H9 (cell line): ENCODE data around the gene ANKRD34B. TPM values are rescaled to one million over a fixed set of nuclear protein-coding genes. Genes with fewer than 3 reads are reported as not detected.

ENCODE experiments used
- DNase-seq: peaks from one replicate; pipeline ENCODE4 v3.0.0-alpha.2; 2017
- H2AFZ ChIP-seq: one replicate; pipeline ENCODE4 v1.6.1; 2013; ENCODE audit warnings: mild to moderate bottlenecking, low read length, control low read depth, moderate library complexity
- H2AK5ac ChIP-seq: 2 replicates; pipeline ENCODE4 v1.6.1; 2013; ENCODE audit warnings: low read length, control low read depth, mixed read lengths; ENCODE audit not compliant: insufficient read length
- H2BK120ac ChIP-seq: one replicate; pipeline ENCODE4 v1.6.1; 2013; ENCODE audit warnings: low read depth, mild to moderate bottlenecking, low read length, control low read depth, inconsistent platforms; ENCODE audit not compliant: poor library complexity, severe bottlenecking
- H2BK12ac ChIP-seq: 2 replicates; pipeline ENCODE4 v1.6.1; 2013; ENCODE audit warnings: low read length, control low read depth, mixed read lengths, low read depth; ENCODE audit not compliant: insufficient read length
- H2BK15ac ChIP-seq: 2 replicates; pipeline ENCODE4 v1.6.1; 2013; ENCODE audit warnings: low read depth, low read length, control low read depth
- H2BK20ac ChIP-seq: one replicate; pipeline ENCODE4 v1.6.1; 2013; ENCODE audit warnings: low read depth, mild to moderate bottlenecking, low read length, control low read depth, inconsistent platforms; ENCODE audit not compliant: poor library complexity, severe bottlenecking
- H2BK5ac ChIP-seq: 2 replicates; pipeline ENCODE4 v1.6.1; 2013; ENCODE audit warnings: low read length, control low read depth, mixed read lengths; ENCODE audit not compliant: insufficient read length
- H3K14ac ChIP-seq: 2 replicates; pipeline ENCODE4 v1.6.1; 2013; ENCODE audit warnings: low read length, control low read depth; ENCODE audit not compliant: insufficient read depth
- H3K18ac ChIP-seq: 2 replicates; pipeline ENCODE4 v1.6.1; 2013; ENCODE audit warnings: low read depth, mild to moderate bottlenecking, mixed read lengths, low read length, control low read depth; ENCODE audit not compliant: insufficient read length
- H3K23ac ChIP-seq: 2 replicates; pipeline ENCODE4 v1.6.1; 2013; ENCODE audit warnings: low read length, control low read depth, mixed read lengths, low read depth; ENCODE audit not compliant: insufficient read length
- H3K23me2 ChIP-seq: 2 replicates; pipeline ENCODE4 v1.6.1; 2013; ENCODE audit warnings: low read depth, mild to moderate bottlenecking, mixed read lengths, low read length, control low read depth; ENCODE audit not compliant: insufficient read length, poor library complexity, severe bottlenecking
- H3K27ac ChIP-seq: 2 replicates; pipeline ENCODE4 v1.5.1; 2013; ENCODE audit warnings: low read length, control low read depth, mixed read lengths, low read depth; ENCODE audit not compliant: insufficient read length
- H3K27me3 ChIP-seq: 2 replicates; pipeline ENCODE4 v1.6.1; 2013; ENCODE audit warnings: low read length, control low read depth, inconsistent platforms; ENCODE audit not compliant: insufficient read depth
- H3K4ac ChIP-seq: 2 replicates; pipeline ENCODE4 v1.6.1; 2013; ENCODE audit warnings: low read depth, mild to moderate bottlenecking, control low read depth, inconsistent platforms, low read length, moderate library complexity
- H3K4me1 ChIP-seq: 2 replicates; pipeline ENCODE4 v1.6.1; 2013; ENCODE audit warnings: low read length, control low read depth, inconsistent platforms; ENCODE audit not compliant: insufficient read depth
- H3K4me2 ChIP-seq: 2 replicates; pipeline ENCODE4 v1.6.1; 2013; ENCODE audit warnings: low read length, control low read depth, mixed read lengths; ENCODE audit not compliant: insufficient read length, insufficient read depth
- H3K56ac ChIP-seq: 2 replicates; pipeline ENCODE4 v1.6.1; 2013; ENCODE audit warnings: low read depth, mild to moderate bottlenecking, mixed read lengths, low read length, control low read depth; ENCODE audit not compliant: insufficient read length
- H3K79me1 ChIP-seq: 2 replicates; pipeline ENCODE4 v1.6.1; 2013; ENCODE audit warnings: low read depth, mild to moderate bottlenecking, moderate library complexity, low read length, control low read depth, inconsistent platforms; ENCODE audit not compliant: insufficient read depth, poor library complexity, severe bottlenecking
- H3K79me2 ChIP-seq: 2 replicates; pipeline ENCODE4 v1.6.1; 2013; ENCODE audit warnings: low read length, control low read depth, inconsistent platforms; ENCODE audit not compliant: insufficient read depth
- H3K9ac ChIP-seq: 2 replicates; pipeline ENCODE4 v1.6.1; 2013; ENCODE audit warnings: low read length, control low read depth, mixed read lengths; ENCODE audit not compliant: insufficient read length; ENCODE audit errors: extremely low read depth
- H3K9me3 ChIP-seq: one replicate; pipeline ENCODE4 v1.6.1; 2013; ENCODE audit warnings: low read depth, low read length, inconsistent platforms; ENCODE audit not compliant: control insufficient read depth
- H3T11ph ChIP-seq: one replicate; pipeline ENCODE4 v1.6.1; 2013; ENCODE audit warnings: mild to moderate bottlenecking, low read length, control low read depth, inconsistent platforms
- H4K20me1 ChIP-seq: one replicate; pipeline ENCODE4 v1.6.1; 2013; ENCODE audit not compliant: control insufficient read depth, insufficient read length, insufficient read depth
- H4K5ac ChIP-seq: 2 replicates; pipeline ENCODE4 v1.6.1; 2013; ENCODE audit warnings: low read depth, mild to moderate bottlenecking, mixed read lengths, low read length, control low read depth; ENCODE audit not compliant: insufficient read length
- H4K8ac ChIP-seq: replicated peaks from 2 replicates; pipeline ENCODE4 v1.6.1; 2013; ENCODE audit warnings: low read length, control low read depth, mixed read lengths, low read depth; ENCODE audit not compliant: insufficient read length
- H4K91ac ChIP-seq: 2 replicates; pipeline ENCODE4 v1.6.1; 2013; ENCODE audit warnings: low read depth, mild to moderate bottlenecking, moderate library complexity, mixed read lengths, low read length, control low read depth; ENCODE audit not compliant: insufficient read length
- H3K27ac Mint-ChIP-seq, 3 experiments: 2 replicates in 2 of 3; 3 replicates in 1 of 3; pipeline ENCODE4 v1.8.0; 2020 to 2021; ENCODE audit warnings: mixed read lengths in 3 of 3, mild to moderate bottlenecking in 1 of 3, moderate library complexity in 1 of 3
- H3K27me3 Mint-ChIP-seq: 2 replicates; pipeline ENCODE4 v1.8.0; 2021; ENCODE audit warnings: low read depth, mild to moderate bottlenecking, moderate library complexity, mixed read lengths
- H3K36me3 Mint-ChIP-seq, 3 experiments: 2 replicates in 2 of 3; 3 replicates in 1 of 3; pipeline ENCODE4 v1.8.0; 2020 to 2021; ENCODE audit warnings: low read depth in 3 of 3, mixed read lengths in 3 of 3; ENCODE audit not compliant: insufficient read depth in 1 of 3
- H3K4me1 Mint-ChIP-seq, 2 experiments: 2 replicates each; pipeline ENCODE4 v1.8.0; 2020; ENCODE audit warnings: mixed read lengths in 2 of 2
- H3K4me3 Mint-ChIP-seq, 2 experiments: 2 replicates in 1 of 2; 3 replicates in 1 of 2; pipeline ENCODE4 v1.8.0; 2020 to 2021; ENCODE audit warnings: mild to moderate bottlenecking in 2 of 2, mixed read lengths in 2 of 2, moderate library complexity in 1 of 2
- H3K9me3 Mint-ChIP-seq, 2 experiments: 2 replicates in 1 of 2; 3 replicates in 1 of 2; pipeline ENCODE4 v1.8.0; 2020; ENCODE audit warnings: mild to moderate bottlenecking in 2 of 2, mixed read lengths in 2 of 2, moderate library complexity in 1 of 2
- CTCF ChIP-seq: fragments of 200-600 bp; sonication (generic); conservative IDR thresholded peaks from 3 replicates; pipeline ENCODE4 v1.8.0; 2021; ENCODE audit warnings: antibody characterized with exemption, mild to moderate bottlenecking
- WGBS: extraction: QIAGEN DNeasy Blood & Tissue Kit; methylation state at CpG from one replicate; pipeline ENCODE4 v1.1.7; 2013; ENCODE audit warnings: missing lambda C conversion rate, low lambda C conversion rate, mixed read lengths; ENCODE audit not compliant: insufficient read length; ENCODE audit errors: extremely low coverage; 5-methylcytosine and 5-hydroxymethylcytosine counted together
- total RNA-seq: library from RNA; stranded (reverse); gene quantifications from 2 replicates; pipeline ENCODE4 v1.2.1, GENCODE V29; 2021

ANKRD34B gene
- total RNA-seq, 1 experiment from 2014 or later = 0.72 TPM

- H3K9ac ChIP-seq = no peak overlapping the region
- H3K27me3 Mint-ChIP-seq = no peaks in the 10 kb centered on the region; the same call in 1 of the 2 replicates
- TF ChIP-seq CTCF = no peak
These were observed 29.4 kb downstream of the ANKRD34B start for GRCh38 chr5:80540691-80541090.

More at GRCh38 chr5:80540691-80541090, 29.4 kb downstream of the ANKRD34B start:
- no peaks in the 10 kb centered on the region for H3K27me3 ChIP-seq
- H3K79me1 ChIP-seq = no peaks in the 10 kb centered on the region
- H2AFZ ChIP-seq = no peak overlapping the region
- no peak for DNase-seq
- Mint-ChIP-seq H3K27ac (no peak overlapping the region), H3K9me3 (peaks cover 0 to 3% of the 10 kb centered on the region in 2 experiments; a peak in 2 of 5 replicates), H3K4me1 (no peaks in the 10 kb centered on the region), H3K36me3 (no peaks in the 10 kb centered on the region), H3K4me3 (no peak overlapping the region)
- no peak overlapping the region for H2AK5ac ChIP-seq
- H3K4ac ChIP-seq = no peak overlapping the region
- no peaks in the 10 kb centered on the region for H3K4me1 ChIP-seq
- no peak overlapping the region for H3K14ac ChIP-seq
- H2BK5ac ChIP-seq = no peak overlapping the region
- H2BK120ac ChIP-seq = no peak overlapping the region
- no peaks in the 10 kb centered on the region for H3K9me3 ChIP-seq
- no peak overlapping the region for H2BK15ac ChIP-seq
- no peaks in the 10 kb centered on the region for H3K23me2 ChIP-seq
- no peak overlapping the region for H3K18ac ChIP-seq
- H3T11ph ChIP-seq = no peak overlapping the region
- no peak overlapping the region for H3K56ac ChIP-seq
- no peak overlapping the region for H4K8ac ChIP-seq
- no peak overlapping the region for H2BK20ac ChIP-seq
- H3K27ac ChIP-seq = no peak overlapping the region
- H4K20me1 ChIP-seq = no peaks in the 10 kb centered on the region
- H2BK12ac ChIP-seq = no peak overlapping the region
- H4K5ac ChIP-seq = no peak overlapping the region
- WGBS = no CpG with 5 or more reads among the region's 1 CpG
- H3K23ac ChIP-seq = no peak overlapping the region
- H3K79me2 ChIP-seq = no peaks in the 10 kb centered on the region
- H4K91ac ChIP-seq = no peak overlapping the region
- H3K4me2 ChIP-seq = no peak overlapping the region
